Tongue (tissue), 2 donors: ENCODE measurements around the gene RBM17. TPM values are rescaled to one million over a fixed set of nuclear protein-coding genes. Genes with fewer than 3 reads are reported as not detected.
"Not testable (repeated sequence)": the region's sequence is repeated elsewhere in the genome, so short reads cannot be mapped to it uniquely, and the experiment has no call there.

ENCODE experiments used
- DNase-seq: peaks from one replicate; pipeline ENCODE4 v3.0.0-alpha.2; 2015
- total RNA-seq: library from RNA; depleted of rRNA; stranded (reverse); fragments of >200 nt; gene quantifications from one replicate; pipeline ENCODE4 v1.2.3, GENCODE V29; 2014

RBM17 gene
- total RNA-seq, 1 donor from 2014 or later = 71.3 TPM

DNA sequence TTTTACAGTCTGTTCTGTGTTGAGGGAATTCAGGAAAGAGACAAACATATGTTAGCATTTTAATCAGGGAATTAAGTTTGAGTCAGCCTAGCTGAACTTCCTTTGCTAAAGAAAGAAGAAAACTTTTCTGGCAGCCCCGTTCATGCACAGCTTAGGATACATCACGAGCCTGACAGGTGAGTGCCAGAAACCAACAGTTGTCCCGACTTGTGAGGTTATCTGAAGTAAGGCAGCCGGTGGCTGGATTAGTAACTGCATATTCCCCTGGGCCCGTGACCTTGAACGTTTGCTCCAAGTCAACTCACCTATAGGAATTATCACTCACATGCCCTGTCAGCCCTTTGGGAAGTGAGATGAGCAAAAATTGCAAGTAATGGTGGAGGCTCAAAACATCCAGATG lies 24.1 kb downstream of the RBM17 start:
- DNase-seq = no peak

DNA sequence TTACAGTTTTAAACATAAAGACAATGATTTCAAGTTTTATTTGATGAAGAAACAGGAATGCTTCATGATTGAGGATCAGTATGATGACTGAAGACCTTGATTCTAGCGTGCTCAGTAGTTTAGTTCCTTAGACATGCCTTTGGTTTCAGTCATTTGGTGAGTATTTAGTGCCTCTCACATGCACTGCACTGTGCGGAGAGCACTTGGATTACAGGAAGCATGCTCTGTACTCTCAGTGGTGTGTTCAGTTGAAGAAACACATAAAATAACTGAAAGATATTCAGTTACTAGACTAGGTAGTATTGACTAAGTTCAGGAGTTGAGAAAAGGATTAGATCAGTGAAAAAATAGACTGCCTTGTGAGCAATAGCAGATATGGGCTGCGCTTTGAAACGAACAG lies 25.5 kb downstream of the RBM17 start:
- no peak for DNase-seq

DNA sequence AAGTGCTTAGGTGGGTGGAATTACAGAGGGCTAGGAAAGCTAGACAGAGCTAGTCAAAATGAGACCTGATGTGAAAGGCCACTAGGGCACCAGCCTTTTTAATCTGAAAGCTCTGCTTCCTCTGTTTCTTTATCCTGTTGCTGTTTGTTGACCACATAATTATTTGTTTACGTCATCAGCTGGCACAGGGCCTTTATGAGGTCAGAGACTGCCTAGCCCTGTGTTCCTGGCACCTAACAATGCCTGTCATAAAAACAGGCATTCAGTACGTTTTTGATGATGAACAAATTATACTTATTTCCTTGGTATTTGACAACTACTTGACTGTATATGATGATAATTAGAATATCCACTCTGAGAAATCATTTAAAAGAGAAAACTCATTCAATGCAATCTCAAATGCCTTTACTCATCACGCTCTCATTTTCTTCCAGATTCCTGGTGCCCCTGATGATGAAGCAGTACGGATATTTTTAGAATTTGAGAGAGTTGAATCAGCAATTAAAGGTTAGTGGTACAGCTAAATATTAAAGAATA lies 26.0 kb downstream of the RBM17 start:
- no peak for DNase-seq

DNA sequence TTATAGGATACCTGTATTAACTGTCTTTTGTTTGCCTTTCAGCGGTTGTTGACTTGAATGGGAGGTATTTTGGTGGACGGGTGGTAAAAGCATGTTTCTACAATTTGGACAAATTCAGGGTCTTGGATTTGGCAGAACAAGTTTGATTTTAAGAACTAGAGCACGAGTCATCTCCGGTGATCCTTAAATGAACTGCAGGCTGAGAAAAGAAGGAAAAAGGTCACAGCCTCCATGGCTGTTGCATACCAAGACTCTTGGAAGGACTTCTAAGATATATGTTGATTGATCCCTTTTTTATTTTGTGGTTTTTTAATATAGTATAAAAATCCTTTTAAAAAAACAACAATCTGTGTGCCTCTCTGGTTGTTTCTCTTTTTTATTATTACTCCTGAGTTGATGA lies 26.6 kb downstream of the RBM17 start:
- DNase-seq = no peak

DNA sequence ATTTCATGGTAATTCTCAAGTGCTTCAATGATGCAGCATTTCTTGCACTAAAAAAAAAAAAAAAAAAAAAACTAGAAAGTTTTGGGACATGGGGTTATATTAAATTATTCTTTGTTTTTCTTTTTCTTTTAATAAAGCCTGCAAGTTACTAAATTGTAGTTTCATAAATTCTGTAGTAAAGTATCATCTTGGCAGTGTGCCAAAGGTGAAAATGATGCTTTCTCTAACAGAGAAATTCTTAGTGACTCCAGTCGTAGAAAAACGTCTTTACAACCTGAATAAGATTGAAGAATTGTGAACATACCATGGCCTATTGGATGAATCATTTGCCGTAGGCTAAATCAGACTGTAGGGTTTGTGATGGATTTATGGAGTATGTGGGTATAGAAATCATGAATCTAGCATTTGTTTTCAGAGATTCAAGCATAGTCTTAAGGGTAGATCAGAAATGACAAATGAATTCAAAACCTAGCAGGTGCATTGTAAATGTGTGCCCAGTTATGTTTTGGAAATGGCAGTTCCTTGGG lies 27.1 kb downstream of the RBM17 start:
- no peak for DNase-seq

DNA sequence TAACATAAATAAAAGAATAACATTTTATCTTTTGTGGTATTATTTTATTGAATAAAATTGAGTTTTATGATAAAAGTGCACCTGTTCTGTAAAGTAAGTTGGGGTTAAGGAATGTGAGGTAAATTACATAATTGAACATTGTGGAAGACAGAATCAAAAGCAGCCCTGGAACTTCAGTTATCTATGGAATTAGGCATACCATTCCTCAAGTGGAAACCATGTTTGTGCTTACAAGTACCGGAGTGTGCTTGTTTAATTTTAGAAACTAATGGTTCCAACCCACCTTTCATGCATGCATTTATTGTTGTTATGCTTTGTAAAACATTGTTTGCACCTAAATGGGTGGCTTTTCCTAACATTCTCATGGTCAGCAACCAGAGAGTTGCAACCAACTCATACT lies 28.0 kb downstream of the RBM17 start:
- no peak for DNase-seq

DNA sequence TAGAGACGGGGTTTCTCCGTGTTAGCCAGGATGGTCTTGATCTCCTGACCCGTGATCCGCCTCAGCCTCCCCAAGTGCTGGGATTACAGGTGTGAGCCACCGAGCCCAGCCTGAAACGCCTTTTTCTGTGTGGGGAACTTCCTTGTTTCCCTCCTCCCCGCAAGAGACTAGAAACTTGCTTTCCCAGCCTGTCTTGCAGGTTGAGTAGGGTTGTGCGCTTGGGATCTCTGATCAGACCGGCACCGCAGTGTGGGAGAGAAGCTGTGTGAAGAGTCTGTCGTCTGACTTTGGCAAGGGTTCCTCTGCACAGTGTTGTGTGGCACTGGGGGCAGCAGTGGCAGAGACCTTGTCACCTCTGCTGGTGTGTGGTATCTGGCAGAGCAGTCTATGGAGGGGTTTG lies 28.9 kb downstream of the RBM17 start:
- DNase-seq = no peak

DNA sequence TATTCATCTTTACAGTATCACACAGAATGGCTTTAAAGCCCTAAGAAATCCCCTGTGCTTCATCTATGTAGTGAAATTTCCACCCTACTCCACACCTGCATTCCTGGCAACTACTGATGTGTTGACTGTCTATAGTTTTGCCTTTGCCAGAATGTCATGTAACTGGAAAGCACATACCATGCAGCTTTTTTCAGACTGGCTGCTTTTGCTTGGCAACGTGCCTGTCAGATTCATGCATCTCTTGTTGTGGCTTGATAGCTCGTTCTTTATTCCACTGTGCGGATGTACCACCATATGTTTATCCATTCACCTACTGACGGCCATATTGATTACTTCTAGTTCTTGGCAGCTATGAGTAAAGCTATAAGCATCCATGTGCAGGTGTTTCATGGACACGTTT lies 30.6 kb downstream of the RBM17 start:
- no peak for DNase-seq

DNA sequence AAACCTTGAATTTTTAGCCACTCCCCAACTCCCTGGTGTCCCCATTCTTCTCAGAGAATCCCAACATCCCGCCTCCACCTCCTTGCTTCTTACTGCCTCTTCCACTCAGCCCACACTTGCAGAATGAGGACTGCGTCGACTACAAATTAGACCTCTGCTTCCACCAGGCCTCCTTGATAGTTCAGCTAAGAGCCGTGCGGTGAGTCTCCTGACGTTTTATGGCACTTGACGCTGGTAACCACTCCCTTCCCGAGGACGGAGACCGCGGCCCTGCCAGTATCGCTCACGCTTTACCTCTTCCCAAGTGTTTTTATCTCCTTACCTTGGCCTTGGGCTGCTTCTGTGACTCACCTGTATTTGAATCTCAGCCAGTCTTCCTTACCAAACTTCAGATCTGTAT lies 31.1 kb downstream of the RBM17 start:
- DNase-seq = no peak

DNA sequence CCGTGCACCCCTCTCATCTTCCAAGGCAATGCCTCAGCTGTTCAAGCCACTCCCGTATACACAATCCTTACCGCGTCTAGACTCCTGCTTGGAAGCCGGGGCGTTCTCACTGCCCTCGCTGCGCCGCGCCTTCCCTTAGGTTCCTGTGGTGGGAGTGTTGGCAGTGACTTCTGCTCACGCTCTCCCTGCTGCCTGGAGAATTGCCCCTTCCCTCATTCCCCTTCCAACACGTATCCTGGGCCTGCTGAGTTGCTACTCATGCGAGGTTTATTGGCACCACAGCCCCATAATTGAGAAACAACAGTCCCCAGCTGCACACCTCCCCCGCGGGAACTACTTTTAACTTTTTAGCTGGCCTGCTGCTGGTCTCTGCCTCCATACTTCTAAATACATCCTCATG lies 31.9 kb downstream of the RBM17 start:
- DNase-seq = no peak

DNA sequence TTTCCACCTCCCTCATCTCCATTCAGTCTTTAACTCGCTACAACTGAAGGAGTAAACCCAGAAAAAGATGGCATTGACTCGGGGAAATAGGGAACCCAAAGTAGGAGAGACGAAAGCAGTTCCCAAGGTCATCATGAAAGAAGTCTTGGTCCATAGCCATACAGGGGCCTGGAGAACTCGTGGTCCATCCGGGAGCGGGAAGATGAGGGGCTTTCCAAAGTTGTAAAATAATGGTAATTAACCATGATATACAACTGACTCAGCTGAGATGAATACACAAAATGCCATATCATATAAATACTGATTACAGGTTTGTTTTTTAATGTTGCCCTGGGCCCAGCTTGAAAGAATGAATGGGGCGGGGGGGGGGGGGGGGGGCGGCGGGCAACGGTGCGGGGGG lies 32.3 kb downstream of the RBM17 start:
- no peak for DNase-seq

DNA sequence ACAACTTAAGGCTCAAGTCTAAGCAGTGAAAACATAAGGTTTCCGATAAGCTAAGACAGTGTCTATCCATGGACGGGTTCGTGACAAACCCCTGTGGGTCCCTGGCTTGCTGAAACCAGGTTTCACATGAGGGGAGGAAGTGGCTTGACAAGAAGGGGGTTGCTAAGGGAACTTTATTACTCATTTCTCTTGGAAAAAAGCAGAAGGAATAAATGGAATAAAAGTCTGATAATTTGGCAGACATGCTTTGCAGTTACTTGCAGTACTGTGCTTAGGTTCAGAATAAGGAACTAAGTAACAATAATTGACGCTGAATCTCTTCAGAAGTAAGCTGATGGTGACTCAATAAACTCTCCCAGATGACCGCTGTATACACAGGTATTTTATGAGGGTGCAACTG lies 34.7 kb downstream of the RBM17 start:
- DNase-seq = no peak

DNA sequence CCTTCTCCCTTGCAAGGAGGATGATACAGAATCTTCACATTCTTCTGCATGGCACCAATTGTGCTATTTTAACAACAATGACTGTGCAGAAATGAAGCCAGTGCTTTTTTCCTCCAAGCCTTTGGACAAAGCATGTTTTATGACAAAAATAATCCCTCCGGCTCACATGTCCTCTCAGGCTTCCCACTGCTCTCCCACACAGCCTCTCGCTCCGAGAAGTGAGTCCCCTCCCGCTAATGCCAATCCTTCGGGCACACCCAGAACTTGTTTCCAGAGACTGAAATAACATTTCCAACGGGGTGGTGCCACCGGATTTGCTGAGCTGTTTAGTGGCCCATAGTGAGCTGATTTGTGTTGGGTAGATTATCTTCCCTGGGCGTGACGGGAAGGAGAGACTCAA lies 35.8 kb downstream of the RBM17 start:
- peak; percentile 61 for DNase-seq

DNA sequence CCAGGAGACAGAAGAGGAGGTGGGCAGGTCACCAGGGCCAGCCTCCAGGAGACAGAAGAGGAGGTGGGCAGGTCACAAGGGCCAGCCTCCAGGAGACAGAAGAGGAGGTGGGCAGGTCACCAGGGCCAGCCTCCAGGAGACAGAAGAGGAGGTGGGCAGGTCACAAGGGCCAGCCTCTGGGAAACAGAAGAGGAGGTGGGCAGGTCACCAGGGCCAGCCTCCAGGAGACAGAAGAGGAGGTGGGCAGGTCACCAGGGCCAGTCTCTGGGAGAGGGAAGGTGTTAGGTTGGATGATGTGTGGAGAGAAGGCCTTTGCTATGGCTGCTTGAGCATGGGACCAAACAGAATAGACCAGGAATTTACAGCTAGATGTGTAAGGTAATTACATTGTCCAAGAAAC lies 38.6 kb downstream of the RBM17 start:
- not testable (repeated sequence) for DNase-seq

DNA sequence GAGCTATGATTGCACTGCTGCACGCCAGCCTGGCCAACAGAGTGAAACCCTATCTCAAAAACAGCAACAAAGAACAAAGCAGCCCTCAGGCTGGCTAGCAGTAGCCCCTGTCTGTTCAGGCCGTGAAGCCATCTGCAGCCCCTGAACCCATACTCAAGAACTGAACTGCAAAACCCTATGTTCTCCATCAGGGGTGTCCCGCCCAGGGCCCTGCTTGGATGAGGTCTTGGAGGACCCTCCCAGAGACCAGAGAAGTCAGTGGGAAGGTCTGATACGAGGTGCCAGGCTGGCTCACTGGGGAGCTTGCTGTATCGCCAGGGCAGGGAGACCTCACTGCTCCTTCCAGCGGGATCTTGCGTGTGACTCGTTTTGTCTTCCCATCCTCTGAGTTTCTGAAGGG lies 39.3 kb downstream of the RBM17 start:
- no peak for DNase-seq

DNA sequence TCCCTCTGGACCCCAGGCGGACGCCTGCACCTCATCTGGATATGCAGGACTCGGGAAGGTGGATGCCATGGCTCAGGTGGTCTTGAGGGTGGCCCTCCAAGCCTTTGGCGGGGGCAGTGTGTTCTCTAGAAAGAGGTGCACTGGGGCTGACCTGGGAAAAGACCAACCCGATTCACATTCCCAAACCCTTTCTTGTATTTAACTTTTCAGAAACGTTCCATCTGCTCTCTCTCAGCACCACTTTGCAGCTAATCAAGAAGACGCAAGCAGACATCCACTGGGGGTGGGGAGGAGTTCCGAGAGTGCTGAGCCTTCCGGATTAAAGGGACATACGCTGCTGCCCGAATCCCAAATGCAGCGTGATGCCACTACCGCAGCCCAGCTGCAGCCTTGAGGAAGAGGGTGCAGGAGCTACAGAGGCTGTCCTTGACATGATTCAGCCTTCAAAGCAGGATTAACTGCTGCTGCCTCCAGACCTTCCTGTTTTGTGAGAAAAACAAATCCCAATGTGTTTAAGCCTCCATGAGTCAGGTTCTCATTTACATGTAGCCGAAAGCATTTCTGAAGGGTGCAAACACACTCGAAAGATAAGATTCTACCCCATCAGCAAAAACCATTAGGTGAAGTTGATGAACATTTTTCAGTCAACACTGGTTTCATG lies 39.9 kb downstream of the RBM17 start:
- DNase-seq = peak; percentile 32

DNA sequence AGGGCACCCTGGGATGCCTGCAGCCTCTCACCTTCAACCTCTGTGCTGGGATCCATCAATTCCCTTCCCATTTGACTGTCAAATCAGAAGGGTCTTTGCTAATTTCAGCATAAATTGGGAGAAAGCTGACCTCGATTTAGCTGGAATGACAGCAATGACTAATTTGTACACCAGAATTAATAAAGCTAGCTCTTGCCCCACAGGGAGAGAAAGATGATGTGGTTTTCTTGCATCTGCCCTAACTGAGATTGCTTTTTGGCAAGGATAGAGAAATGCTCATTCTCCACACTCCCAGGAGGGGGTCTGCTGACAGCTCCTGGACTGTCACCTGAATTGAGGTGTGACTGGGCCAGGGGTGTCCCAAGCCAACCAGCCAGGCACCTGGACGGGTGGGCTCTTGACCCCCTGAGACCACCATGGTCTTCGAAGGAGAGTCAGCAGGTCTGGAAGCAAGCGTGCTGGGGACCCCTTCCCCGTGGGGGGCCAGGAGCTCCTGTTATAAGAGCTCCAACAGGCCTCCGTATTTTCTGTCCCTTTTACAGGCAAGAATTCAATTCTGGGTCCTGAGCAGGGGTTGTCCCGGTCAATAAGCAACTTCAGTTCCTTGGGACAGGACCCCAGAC lies 42.1 kb downstream of the RBM17 start:
- DNase-seq = no peak

DNA sequence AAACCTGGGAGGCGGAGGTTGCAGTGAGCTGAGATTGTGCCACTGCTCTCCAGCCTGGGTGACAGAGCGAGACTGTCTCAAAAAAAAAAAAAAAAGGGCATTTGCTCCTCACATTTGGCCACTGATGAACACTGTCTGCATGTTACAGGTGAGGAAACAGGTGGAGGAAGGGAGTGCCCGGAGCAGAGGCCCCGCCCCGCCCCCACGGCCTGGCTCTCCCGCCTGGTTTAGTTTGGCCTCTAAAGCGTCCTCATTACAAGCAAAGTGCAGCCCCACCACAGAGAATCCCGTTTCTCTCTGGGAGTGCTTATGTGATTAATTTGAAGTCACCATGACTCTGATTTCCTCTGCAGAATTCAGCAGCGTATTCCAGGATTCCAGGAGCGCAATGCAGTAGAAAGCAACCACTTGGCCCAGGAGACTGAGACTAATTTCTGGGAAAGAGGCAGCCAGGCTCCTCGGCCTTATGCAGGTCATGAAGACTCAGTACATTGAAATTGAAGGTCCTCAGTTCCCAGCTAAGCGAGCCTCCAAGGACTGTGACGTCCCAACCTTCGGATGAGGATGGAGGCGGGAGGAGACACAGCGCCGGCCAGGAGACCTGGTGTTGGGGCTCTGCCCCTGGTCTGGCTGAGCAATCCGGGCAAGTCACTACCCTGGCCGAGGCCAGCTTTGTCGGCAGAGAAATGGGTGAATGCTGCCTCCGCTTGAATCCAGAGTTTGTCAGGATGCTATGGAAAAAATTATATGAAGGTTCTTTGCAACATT lies 44.7 kb downstream of the RBM17 start:
- DNase-seq = peak; percentile 50

DNA sequence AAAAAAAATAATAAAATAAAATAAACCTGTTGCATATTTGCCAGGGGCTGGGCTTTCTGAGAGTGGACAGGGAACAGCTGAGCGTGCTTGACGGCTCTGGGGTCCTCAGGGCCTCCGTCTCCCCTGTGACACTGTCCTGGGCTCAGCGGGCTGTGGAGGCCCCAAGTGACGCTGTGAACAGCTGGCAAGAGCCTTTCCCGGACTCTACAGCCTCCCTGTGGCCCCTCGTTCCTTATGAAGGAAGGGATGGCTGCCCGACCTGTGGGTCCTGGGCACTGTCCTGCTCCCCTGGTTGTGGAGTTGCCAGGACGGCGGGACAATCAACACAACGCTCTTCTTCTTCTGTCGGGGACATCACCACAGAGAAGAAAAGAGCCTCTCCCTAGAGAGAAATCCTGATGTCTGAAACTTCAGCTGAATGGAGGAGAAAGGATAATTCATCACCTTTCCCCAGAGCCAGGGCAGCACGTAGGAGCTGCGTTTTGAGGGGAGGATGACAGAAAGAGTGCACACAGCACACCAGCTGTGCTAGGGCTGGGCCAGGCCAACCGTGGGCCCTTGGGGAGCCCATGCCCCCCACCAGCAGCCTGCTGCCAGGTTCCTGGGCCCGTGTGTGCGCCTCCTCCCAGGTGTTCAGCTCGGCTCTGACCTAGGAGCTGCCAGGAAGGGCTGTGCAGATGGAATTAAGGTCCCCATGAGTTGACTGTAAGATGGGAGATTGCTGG lies 45.4 kb downstream of the RBM17 start:
- no peak for DNase-seq

DNA sequence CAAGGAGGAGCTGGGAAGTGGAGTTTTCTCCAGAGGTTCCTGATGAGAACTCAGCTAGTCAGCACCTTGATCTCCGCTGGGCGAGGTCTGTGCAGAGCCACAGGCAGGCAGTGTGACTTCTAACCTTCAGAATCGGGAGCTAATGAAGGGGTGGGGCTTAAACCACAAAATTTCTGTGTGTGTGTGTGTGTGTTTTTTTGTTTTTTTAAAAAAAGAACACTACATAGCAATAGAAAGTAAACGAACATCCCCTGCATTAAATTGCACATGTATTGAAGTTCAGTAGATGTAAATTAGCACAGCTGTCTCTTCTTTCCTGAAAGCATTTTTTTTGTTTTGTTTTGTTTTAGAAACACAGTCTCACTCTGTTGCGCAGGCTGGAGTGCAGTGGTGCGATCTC lies 46.2 kb downstream of the RBM17 start:
- no peak for DNase-seq

DNA sequence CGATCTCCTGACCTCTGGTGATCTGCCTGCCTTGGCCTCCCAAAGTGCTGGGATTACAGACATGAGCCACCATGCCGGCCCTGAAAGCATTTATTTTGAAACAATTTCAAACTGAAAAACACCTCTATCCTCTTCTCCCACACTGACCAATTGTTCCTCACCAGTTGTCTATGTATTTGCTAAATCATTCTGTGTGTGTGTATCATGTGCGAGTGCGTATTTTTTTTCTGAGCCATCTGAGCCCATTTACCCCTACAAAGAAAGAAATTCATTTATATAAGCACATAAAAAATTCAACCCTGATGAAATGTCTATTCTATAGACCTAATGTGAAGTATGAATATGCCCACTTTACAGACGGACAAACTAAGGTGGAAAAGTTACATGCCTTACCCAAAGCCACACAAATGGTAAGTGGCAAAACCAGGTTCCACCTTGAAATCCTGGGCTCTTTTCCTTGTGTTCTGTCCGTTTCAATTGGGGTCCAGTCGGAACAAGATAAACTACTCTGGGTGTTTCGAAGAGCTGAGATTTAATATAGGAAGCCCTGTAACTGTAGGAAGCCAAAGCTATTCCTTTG lies 46.8 kb downstream of the RBM17 start:
- no peak for DNase-seq
